ENCODE data around the gene ZDHHC8.

The ZDHHC8 gene

DNA sequence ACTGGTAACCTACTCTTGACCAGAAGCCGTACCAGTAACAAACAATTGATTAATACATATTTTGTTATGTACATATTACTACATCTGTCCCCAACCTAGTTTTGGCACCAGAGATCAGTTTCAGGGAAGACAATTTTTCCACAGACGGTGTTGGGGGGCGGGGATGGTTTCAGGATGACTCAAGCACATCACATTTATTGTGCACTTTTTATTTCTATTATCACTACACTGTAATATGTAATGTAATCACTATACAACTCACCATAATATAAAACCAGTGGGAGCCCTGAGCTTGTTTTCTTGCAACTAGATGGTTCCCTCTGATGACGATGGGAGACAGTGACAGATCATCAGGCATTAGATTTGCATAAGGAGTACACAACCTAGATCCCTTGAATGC, 36.1 kb upstream of the ZDHHC8 start:
- no peak for DNase-seq (ENCODE audit: low spot score)

DNA sequence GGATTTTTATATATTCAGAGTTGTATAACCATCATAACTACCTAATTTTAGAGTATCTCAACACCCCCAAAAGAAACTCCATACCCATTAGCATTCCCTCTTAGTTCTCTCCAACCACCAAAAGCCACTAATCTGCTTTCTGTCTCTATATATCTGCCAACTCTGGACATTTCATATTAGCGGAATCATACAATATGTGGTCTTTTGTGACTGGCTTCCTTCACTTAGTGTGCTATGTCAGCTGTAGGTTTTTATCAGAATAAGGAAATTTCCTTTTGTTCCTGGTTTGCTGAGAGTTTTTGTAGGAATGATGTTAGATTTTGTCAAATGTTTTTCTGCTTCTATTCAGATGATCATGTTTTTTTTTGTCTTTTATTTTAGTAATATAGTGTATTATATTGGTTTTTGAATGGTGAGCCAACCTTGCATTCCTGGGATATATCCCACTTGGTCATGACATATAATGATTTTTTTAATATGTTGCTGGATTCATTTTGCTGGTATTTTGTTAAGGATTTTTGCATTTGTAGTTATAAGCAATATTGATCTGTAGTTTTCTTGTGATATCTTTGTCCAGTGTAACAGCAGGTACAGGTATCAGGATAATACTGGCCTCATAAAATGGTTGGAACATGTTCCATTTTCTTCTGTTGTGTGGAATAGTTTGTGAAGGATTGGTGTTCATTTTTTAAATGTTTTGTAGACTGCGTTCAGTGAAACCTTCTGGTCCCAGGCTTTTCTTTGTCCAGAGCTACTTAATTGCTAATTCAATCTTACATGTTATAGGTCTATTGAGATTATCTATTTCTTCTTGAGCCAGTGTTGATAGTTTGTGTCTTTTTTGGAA, 34.8 kb upstream of the ZDHHC8 start:
- no peak for DNase-seq (ENCODE audit: low spot score)

DNA sequence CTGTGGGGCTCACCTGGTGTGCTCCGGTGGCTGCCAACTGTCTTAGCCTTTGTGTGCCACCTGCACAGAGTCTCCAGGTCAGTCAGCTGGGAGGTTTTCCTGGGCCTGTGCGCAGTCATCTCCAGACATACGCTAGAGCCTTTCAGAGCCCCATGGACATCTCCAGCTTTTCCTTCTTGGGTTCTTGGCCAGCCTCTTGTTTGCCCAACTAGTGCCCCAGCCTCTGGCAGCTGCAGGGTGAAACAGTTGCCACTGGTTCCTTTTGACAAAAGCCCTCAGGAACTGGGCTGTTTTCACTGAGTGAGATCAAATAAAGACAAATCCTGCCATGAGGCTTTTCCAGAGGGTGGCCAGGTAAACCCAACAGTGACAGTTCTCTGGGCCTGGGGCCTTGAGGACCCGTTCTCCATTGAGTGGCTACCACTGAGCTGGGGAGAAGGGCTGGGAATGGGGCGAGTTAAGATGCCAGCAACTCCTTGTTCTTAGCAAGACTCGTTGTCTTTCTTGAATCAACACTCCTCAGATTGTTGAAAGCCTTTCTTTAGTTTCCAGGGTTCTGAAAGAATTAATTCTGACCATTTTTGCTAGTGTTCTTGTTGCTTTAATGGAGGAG, 32.4 kb upstream of the ZDHHC8 start:
- no peak for DNase-seq (ENCODE audit: low spot score)

DNA sequence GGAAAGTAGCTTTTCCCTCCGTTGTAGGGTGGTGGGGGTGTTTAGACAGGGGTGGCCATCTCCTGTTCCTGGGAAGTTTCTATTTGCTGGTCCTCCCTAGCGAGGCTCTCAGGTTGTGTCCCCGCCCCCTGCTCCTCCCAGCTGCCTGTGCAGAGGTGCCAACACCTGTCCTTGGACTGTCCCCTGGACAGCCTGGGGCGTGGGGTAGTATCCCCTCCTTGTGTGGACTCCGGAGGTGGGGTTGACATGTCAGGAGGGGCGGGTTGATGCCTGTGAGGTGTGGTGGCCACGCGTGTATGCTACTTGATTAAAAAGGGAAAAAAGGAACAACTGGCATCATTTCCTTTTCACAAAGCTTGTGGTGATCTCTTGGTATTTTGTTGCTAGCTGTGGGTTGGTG, 30.0 kb upstream of the ZDHHC8 start:
- no peak for DNase-seq (ENCODE audit: low spot score)

DNA sequence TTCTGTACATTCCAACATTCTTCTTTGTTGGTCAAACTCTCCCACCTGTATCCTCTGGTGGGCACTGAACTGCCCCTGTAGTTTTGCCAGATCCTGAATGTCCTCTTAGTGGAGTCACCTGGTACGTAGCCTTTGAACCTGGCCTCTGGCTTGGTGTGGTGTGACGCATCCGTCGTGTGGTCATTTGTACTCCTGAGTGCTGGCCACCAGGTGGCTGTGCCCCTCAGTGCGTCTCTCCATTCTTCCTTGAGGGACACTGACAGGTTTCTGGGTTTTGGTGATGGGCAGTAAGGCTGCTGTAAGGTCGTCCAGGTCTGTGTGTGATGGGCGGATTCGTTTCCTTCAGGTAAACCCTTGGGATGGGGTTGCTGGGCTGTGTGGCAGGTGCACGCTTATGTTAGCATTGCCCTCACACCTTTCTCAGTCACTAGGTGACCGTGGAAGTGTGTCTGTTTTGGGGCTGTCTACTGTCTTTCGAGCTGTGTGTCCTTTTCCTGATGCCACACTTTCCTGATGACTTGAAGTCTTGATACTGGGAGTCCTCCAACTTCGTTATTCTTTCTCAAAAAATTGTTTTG, 29.3 kb upstream of the ZDHHC8 start:
- no peak for DNase-seq (ENCODE audit: low spot score)

DNA sequence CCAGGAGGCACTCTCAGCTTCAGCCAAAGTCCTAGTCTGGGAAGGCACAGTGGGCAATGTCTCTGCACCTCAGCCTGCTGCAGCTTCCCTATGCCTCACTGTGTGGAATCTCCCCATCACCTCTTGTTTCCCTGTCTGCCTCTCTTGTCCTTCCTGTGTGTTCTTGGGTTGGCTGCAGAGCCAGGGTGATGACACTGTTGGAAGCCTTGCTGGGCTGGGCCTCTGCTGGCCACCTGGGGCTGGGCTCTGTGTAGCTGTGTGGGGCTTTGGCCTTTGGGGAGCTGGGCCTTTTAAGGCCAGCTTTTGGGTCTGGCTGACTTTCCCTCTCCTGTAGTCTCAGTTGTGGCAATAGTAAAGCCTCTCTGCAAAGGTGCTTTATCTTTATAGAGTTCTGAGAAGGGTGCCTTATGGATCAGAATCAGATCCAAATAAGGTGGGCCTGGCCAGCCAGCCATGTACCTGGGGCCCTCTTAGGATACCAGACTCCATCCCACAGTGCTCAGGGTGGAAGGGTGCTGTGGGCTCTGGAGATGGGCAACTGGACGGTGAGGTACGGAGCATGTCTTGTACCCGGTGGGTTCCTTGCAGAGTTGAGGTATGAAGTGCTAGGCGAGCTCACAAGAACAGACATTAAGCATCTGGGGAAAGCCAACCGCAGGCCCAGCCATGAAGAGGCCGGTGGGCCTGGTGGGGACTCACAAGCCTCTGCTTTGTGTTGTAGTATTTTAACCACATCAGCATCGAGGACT, 26.0 kb upstream of the ZDHHC8 start:
- DNase-seq (ENCODE audit: low spot score) = no peak

DNA sequence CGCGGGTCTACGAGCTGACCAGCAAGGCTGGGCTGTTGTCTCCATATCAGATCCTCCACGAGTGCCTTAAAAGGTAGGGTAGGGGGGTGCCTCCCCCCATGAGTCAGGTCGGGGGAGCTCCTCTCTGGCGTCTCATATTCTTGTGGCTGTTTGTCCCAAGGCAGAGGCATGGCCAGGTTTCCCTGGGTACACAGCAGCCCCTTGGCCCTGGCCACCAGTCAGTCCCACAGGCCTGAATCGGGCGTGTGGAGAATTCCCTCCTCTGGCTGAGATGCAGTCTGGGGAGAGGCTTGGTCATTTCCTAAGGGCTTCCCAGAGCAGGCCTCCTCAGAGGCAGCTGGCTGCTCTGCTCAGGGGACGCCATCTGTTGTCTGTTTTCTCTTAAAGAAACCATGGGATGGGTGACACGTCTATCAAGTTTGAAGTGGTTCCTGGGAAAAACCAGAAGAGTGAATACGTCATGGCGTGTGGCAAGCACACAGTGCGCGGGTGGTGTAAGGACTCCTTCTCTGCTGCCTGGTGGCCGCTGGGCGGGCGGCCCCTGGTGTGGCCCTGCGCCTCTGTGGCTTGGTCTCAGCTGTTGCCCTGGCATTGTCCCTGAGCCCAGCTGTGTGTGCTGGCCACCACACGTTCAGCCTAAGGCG, 25.3 kb upstream of the ZDHHC8 start:
- DNase-seq (ENCODE audit: low spot score) = no peak

DNA sequence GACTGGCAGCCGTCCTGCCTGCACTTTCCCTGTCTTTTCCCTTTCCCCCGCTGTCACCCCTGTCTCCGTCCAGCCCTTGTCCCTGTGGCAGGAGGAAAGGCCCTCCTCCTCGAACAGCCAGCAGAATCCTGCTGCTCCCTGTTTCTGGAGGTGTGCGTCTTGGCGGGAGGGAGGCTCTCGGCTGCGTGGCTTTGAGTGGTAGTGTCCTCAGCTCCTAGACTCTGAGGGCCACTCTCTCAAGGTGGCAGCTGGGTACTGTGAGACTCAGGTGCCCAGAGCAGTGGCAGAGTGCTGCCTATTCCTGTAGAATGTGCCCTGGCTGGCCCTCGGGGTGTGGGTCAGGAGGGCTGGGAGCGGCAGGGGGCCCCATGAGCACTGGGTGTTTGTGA, 24.8 kb upstream of the ZDHHC8 start:
- no peak for DNase-seq (ENCODE audit: low spot score)

DNA sequence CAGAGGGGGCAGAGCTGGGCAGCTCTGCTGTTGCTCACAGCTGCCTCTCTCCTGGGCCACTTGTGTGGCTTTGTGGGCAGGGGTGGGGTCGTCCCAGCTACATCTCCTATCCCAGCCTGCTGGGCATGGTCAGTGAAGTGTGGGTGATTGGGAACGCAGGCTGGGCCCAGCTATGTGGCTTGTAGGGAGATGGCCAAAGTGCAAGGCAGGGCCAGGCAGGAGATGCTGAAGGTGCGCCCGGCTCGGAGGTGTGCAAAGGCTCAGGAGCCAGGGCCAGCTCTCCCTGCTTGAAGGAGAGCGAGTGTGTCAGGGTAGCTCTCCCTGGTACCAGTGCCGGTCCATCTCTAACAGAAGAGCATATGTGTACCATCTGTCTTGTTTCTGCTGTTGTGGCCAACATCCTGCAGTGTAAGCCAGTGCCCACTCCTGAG, 24.1 kb upstream of the ZDHHC8 start:
- no peak for DNase-seq (ENCODE audit: low spot score)

DNA sequence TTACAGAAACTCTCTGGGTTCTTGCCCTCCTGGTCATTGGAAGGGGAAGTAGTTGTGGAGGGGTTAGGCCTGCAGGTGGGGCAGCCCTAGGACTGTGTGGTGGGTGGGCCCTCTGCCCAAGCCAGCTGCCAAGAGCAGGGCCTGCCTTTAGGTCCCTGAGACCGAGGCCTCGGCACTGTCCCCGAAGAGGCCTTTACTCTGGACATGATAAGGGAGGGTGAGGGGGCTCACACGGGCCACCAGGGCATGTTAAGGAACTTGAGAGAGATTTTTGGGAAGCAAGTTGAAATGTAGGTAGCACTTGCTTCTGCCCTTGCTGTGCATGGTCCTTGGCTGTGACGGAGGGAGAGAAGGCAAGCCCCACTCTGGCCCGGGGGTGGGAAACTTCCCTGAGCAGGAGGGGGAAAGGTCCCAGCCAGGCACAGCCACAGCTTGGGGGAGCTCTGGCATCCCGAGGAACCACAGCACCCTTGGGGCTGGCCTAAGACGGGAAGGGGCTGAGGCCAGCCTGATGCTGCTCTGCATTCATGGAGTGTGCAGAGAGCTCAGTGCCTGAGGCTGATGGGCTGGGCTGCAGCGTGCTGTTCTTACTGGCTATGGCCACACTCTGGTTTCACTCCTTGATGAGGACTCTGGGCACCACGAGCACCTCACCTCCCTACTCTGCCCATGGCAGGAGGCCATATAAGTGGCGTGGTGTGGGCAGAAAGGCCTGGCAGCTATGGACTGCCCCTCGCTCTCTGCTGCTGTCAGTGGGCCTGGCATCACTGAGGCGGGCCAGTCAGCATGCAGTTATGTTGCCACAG, 23.4 kb upstream of the ZDHHC8 start:
- DNase-seq (ENCODE audit: low spot score) = no peak

DNA sequence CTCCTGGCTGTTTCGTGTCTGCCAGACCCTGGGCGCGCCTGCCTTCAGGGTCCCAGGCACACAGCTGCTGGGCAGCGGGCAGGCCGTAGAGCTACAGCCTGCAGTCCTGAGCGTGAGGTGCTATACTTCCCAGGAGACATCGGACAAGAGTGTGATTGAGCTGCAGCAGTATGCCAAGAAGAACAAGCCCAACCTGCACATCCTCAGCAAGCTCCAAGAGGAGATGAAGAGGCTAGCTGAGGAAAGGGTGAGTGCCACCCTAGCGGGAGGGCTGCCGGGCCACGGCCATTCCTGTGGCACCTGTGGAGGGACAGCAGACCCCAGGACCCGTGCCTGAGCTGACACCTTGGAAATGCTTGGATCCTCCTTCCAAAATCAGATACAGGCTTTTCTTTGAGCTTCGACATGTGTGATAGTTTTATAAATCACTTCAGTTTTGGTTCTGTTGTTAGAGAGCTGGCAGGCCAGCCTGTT, 22.8 kb upstream of the ZDHHC8 start:
- no peak for DNase-seq (ENCODE audit: low spot score)

DNA sequence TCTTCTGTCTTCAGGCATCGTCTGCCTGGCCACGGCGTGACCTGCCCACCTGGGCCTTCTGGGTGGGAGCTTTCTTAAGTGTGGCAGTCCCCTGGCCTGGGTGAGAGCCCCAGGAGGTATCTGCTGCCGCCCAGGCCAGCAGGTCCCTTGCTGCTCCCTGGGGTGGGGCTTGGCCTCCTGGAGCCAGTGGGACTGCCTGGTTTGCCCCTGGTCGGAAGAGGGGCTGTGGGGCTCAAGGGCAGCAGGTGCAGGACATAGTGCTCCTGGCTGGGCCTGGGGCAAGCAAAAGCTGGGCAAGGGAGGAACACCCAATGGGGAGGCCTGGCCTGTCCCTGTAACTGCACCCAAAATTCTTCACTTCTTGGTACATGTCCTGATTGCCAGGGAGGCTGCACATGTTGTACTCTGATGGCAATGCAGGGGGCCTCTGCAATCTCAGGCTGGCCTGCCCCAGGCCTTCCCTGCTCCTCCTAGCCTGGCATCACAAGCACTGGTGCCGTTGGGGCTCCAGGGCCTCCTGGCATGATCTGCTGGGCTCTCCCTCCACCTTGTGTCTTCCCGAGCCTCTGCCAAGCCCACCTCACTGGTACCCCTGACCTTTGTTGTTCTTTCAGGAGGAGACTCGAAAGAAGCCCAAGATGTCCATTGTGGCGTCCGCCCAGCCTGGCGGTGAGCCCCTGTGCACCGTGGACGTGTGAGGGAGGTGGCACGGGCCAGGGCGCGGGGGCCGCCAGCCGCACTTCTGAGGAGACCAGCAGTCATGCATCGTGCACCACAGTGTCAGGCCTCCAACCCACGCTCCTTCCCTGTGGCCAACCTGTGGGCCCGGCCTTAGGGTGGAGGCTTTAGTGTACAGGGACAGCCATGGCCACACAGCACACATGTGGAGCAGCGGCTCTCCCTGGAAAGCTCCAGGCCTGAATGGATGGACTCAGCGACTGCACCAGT, 21.9 kb upstream of the ZDHHC8 start:
- no peak for DNase-seq (ENCODE audit: low spot score)

DNA sequence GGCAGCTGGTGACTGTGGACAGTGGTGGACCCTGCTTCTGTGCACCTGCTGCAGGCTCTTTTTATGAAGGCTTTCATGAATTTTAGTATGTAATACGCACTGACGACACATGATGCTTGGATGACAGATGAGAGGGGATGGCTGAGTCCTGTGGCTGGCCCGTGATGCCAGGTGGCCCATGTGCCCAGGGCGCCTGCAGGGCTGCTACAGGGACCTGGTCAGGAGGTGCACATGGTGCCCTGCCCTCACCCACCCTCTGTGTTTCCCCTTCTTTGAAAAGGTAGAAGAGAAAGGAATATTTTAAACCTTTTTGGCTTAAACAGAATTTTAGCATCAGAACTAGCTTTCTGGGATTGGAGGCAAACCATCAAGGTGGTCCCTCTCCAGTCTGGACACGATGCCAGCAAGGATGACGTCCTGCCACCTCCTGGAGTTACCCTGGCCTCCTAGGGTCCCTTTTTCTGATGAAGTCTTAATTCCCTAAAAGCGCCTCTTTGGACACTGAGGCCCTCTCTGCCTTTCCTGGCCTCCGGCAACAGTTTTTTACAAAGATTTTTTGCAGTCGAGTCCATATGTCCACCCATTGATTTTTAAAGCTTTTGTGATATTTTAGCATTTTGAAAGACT, 21.1 kb upstream of the ZDHHC8 start:
- no peak for DNase-seq (ENCODE audit: low spot score)

DNA sequence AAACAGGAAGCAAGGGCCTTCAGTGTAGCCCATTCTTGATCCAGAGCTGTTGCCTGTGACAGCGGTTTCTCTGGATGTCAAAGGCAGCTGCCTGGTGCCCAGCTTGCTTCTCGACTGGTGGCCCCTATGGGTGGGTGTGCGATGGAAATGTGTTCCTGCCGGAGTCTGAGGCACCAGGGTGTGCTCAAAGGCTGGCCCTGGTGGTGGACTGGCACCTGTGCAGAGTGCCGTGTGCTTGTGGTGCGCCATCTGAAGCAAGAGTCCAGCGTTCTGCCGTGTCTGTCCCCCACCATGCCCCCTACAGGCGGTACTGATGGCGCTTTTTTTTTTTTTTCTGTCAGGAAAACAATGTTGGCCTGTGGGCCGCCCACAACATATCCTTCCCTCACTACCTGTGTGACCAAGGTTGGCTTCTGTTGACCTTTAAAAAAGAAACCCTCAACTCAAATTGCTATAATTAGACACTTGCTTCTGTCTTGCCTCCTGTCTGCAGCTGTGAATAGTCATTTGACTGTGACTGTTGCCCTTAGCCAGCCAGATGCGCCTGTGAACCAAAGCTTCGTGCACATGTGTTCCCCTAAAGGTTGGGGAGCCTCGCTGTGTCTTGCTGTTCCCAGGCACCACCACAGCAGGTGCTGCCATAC, 20.4 kb upstream of the ZDHHC8 start:
- peak; percentile 36 for DNase-seq (ENCODE audit: low spot score)

DNA sequence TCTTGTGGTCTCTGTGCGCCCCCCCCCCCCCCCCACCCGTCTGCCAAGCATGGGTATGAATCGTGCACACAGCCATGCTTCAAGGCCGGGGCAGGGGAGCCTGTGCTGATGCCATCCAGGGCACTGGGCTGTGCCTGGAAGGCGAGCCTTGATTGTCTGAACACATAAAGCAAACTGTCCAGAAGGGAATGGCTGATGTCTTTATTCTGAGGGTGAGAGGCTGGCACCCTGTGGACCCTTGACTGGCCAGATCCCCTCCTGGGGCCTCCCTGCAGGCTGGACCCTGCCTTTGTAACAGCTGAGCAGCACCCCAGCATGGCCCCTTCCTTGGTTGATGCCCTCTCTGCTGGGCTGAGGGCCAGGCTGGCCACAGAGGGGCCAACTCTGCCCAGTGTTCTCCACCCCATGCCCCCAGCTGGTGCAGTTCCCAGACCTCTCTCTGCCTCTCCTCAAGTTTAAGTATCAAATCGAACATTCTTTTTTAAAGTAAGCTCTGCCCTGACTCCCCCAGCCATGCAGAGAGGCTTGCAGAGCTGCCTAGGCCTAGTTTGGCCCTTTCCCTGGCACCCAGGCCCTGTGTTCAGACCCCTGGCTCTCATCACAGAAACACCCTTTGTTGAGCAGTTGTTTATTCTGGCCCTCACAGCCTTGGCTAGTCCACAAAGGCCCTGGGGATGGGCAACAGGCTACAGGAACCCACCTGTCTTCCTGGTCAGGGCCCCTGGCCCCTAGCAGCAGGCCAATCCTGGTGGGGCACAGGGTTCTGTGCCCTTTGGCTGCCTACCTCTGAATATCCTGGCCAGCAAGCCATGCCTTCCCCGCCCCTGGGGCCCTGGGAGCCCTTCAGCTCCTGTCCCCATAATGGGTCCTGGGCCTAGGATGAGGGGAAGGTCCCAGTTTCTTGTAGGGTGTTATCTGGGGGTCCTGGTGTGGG, 19.6 kb upstream of the ZDHHC8 start:
- DNase-seq (ENCODE audit: low spot score) = no peak

DNA sequence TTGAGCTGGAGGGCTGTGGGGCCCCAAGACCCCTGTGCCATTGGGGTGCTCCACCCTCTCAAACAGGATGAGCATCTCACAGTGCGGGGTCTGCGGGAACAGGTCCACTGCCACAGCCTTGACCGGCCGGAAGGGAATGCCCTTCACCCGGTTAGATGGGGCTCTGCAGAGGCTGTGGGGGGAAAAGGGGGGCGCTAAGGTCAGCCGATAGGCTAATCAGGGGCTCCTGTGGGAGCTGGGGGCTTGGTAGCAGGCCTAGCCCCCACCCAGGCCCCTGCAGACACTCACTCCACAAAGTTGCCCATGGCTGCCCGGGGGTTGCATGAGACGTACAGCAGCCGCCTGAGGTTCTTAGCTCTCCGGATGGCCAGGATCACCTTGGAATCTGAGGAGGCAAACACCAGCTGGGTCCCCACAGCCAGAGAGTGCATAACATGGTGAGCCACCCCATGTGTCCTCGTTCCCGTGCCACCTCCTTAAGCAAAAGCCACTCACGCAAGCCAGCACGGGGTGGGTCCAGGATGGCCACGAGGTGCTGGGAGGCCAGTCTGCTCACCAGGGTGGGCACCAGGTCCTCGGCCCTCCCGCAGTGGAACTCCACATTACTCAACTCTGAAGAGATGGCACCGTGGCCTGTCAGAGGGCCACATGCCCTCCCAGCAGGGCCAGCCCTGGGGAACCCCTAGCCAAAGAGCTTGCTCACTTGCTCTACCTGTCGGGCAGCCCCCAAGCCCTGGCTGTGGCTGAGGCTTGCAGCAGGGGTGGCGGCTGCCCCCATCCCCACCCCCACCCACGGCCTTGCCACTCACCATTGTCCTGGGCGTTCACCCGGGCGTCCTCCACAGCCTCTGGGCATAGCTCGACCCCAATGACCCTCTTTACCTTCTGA, 18.7 kb upstream of the ZDHHC8 start:
- DNase-seq (ENCODE audit: low spot score) = no peak
